ENCODE measurements around the gene THBS3.

DNA sequence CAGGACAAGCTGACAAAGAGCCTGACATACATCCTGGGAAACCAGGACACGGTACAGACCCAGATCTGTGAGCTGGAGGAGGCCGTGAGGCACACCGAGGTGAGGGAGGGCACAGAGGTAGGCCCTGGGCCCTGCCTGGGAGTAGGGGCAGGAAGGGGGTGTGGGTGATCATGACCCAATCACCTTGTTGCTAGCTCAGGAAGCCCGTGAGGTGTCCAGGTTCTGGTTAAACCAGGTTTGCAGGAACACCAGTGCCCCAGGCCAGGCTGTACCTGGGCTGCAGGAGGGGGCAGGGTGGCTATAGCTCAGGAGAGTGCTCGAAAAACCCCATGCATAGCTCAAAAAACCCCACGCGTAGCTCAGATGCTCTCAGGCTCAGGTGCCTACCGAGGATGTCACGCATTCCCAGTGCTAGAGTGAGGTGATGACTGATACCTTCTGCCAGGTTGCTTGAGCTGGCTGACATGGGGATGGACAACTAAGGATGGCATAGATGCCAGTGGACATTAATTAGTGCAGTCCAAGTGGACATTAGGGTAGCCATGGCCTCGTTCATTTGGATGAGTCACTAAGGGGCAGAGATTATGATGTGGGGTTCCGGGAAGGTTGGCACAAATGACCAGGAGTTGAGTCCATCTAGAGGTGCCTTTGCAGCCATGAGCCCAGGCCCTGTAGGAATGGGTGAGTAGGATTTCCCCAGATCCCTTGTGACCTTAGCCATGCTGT, 30.3 kb downstream of the THBS3 start:
- TF ChIP-seq CTCF (conservative IDR thresholded peaks at IDR 0.05 in 1 of 2, IDR thresholded peaks at IDR 0.05 in 1 of 2; ENCODE audit: low read depth in 1 of 2, low read length in 2 of 2) (no peak), EZH2 (IDR thresholded peaks at IDR 0.05; ENCODE audit: low read length, missing control alignments) (no peak)

All from fibroblast of lung (primary cell).